ENCODE data around the gene CCNG2.

CCNG2 gene

GRCh38 chr4:77156533-77156911 is 485 bp upstream of the CCNG2 start:
- H3K4me1 Mint-ChIP-seq: peaks cover 7% of the 10 kb centered on the region
- no peak for DNase-seq (ENCODE audit: low spot score in 2 of 2)
- peak overlapping the region; percentile 96 for H3K27ac Mint-ChIP-seq
- peaks cover 51% of the 10 kb centered on the region for H3K36me3 Mint-ChIP-seq
- peak; percentile 94 for ATAC-seq
- no peaks in the 10 kb centered on the region for H3K9me3 Mint-ChIP-seq
- H3K4me3 Mint-ChIP-seq: peak overlapping the region; percentile 95

GRCh38 chr4:77157859-77158486 is 966 bp downstream of the CCNG2 start:
- peak; percentile 72 for ATAC-seq

GRCh38 chr4:77158487-77158861 is 1.5 kb downstream of the CCNG2 start:
- Mint-ChIP-seq H3K9me3 (no peaks in the 10 kb centered on the region), H3K36me3 (peaks cover 70% of the 10 kb centered on the region), H3K4me1 (peaks cover 17% of the 10 kb centered on the region), H3K4me3 (peak overlapping the region; percentile 95), H3K27ac (peak overlapping the region; percentile 96)
- no peak for ATAC-seq
- DNase-seq (ENCODE audit: low spot score in 2 of 2): no peak

More at GRCh38 chr4:77157859-77158486, 966 bp downstream of the CCNG2 start:
- DNase-seq (ENCODE audit: low spot score in 2 of 2): peak; percentile 66 to 90
- H3K36me3 Mint-ChIP-seq: peaks cover 65% of the 10 kb centered on the region
- H3K4me3 Mint-ChIP-seq: peak overlapping the region; percentile 95
- peaks cover 12% of the 10 kb centered on the region for H3K4me1 Mint-ChIP-seq
- H3K9me3 Mint-ChIP-seq: no peaks in the 10 kb centered on the region
- peak overlapping the region; percentile 96 for H3K27ac Mint-ChIP-seq

- H3K27ac Mint-ChIP-seq: no peak overlapping the region
- H3K36me3 Mint-ChIP-seq: peaks cover 83% of the 10 kb centered on the region
- no peaks in the 10 kb centered on the region for H3K9me3 Mint-ChIP-seq
- H3K4me1 Mint-ChIP-seq: peaks cover 17% of the 10 kb centered on the region
- peak overlapping the region; percentile 95 for H3K4me3 Mint-ChIP-seq
- DNase-seq (ENCODE audit: low spot score in 2 of 2) (no peak), ATAC-seq (no peak)
These were observed 2.8 kb downstream of the CCNG2 start for GRCh38 chr4:77159806-77160205.

GRCh38 chr4:77163641-77164040 is 6.6 kb downstream of the CCNG2 start:
- H3K36me3 Mint-ChIP-seq: peaks cover 99% of the 10 kb centered on the region
- no peak for DNase-seq (ENCODE audit: low spot score in 2 of 2)
- no peak for ATAC-seq
- H3K27ac Mint-ChIP-seq: no peak overlapping the region
- no peaks in the 10 kb centered on the region for H3K9me3 Mint-ChIP-seq
- H3K4me1 Mint-ChIP-seq: peaks cover 15% of the 10 kb centered on the region
- no peak overlapping the region for H3K4me3 Mint-ChIP-seq

GRCh38 chr4:77167173-77167572 is 10.2 kb downstream of the CCNG2 start:
- ATAC-seq (no peak), DNase-seq (ENCODE audit: low spot score in 2 of 2) (no peak)
- Mint-ChIP-seq H3K9me3 (no peaks in the 10 kb centered on the region), H3K4me3 (no peak overlapping the region), H3K4me1 (peaks cover 15% of the 10 kb centered on the region), H3K27ac (no peak overlapping the region), H3K36me3 (peaks cover 88% of the 10 kb centered on the region)

GRCh38 chr4:77167866-77168265 is 10.9 kb downstream of the CCNG2 start:
- Mint-ChIP-seq H3K36me3 (peaks cover 81% of the 10 kb centered on the region), H3K4me3 (no peak overlapping the region), H3K4me1 (peaks cover 11% of the 10 kb centered on the region), H3K27ac (no peak overlapping the region), H3K9me3 (no peaks in the 10 kb centered on the region)
- DNase-seq (ENCODE audit: low spot score in 2 of 2) (no peak), ATAC-seq (no peak)

GRCh38 chr4:77169481-77169880 is 12.5 kb downstream of the CCNG2 start:
- H3K4me3 Mint-ChIP-seq: no peak overlapping the region
- H3K27ac Mint-ChIP-seq: no peak overlapping the region
- DNase-seq (ENCODE audit: low spot score in 2 of 2) (no peak), ATAC-seq (no peak)
- H3K4me1 Mint-ChIP-seq: peaks cover 5% of the 10 kb centered on the region
- H3K36me3 Mint-ChIP-seq: peaks cover 65% of the 10 kb centered on the region
- no peaks in the 10 kb centered on the region for H3K9me3 Mint-ChIP-seq

GRCh38 chr4:77170926-77171325 is 13.9 kb downstream of the CCNG2 start:
- H3K4me1 Mint-ChIP-seq: peaks cover 5% of the 10 kb centered on the region
- H3K27ac Mint-ChIP-seq: no peak overlapping the region
- no peaks in the 10 kb centered on the region for H3K9me3 Mint-ChIP-seq
- no peak overlapping the region for H3K4me3 Mint-ChIP-seq
- ATAC-seq (no peak), DNase-seq (ENCODE audit: low spot score in 2 of 2) (no peak)
- peaks cover 51% of the 10 kb centered on the region for H3K36me3 Mint-ChIP-seq

GRCh38 chr4:77172336-77172735 is 15.3 kb downstream of the CCNG2 start:
- no peaks in the 10 kb centered on the region for H3K9me3 Mint-ChIP-seq
- ATAC-seq (no peak), DNase-seq (ENCODE audit: low spot score in 2 of 2) (no peak)
- peaks cover 5% of the 10 kb centered on the region for H3K4me1 Mint-ChIP-seq
- no peak overlapping the region for H3K27ac Mint-ChIP-seq
- no peak overlapping the region for H3K4me3 Mint-ChIP-seq
- peaks cover 37% of the 10 kb centered on the region for H3K36me3 Mint-ChIP-seq

- H3K9me3 Mint-ChIP-seq: no peaks in the 10 kb centered on the region
- peaks cover 16% of the 10 kb centered on the region for H3K36me3 Mint-ChIP-seq
- H3K27ac Mint-ChIP-seq: no peak overlapping the region
- H3K4me1 Mint-ChIP-seq: no peaks in the 10 kb centered on the region
- ATAC-seq: no peak
- no peak overlapping the region for H3K4me3 Mint-ChIP-seq
- no peak for DNase-seq (ENCODE audit: low spot score in 2 of 2)
These were observed 17.4 kb downstream of the CCNG2 start for GRCh38 chr4:77174426-77174825.

GRCh38 chr4:77175201-77175611 is 18.2 kb downstream of the CCNG2 start:
- Mint-ChIP-seq H3K4me3 (no peak overlapping the region), H3K9me3 (no peaks in the 10 kb centered on the region), H3K36me3 (peaks cover 9% of the 10 kb centered on the region), H3K27ac (no peak overlapping the region), H3K4me1 (no peaks in the 10 kb centered on the region)
- no peak for ATAC-seq
- DNase-seq (ENCODE audit: low spot score in 2 of 2): no peak

GRCh38 chr4:77176640-77177039 is 19.6 kb downstream of the CCNG2 start:
- ATAC-seq (no peak), DNase-seq (ENCODE audit: low spot score in 2 of 2) (no peak)
- no peak overlapping the region for H3K27ac Mint-ChIP-seq
- H3K4me3 Mint-ChIP-seq: no peak overlapping the region
- H3K4me1 Mint-ChIP-seq: no peaks in the 10 kb centered on the region
- H3K9me3 Mint-ChIP-seq: no peaks in the 10 kb centered on the region
- H3K36me3 Mint-ChIP-seq: no peaks in the 10 kb centered on the region

GRCh38 chr4:77177199-77177598 is 20.2 kb downstream of the CCNG2 start:
- ATAC-seq (no peak), DNase-seq (ENCODE audit: low spot score in 2 of 2) (no peak)
- Mint-ChIP-seq H3K27ac (no peak overlapping the region), H3K4me3 (no peak overlapping the region), H3K4me1 (no peaks in the 10 kb centered on the region), H3K36me3 (no peaks in the 10 kb centered on the region), H3K9me3 (no peaks in the 10 kb centered on the region)

- Mint-ChIP-seq H3K4me1 (no peaks in the 10 kb centered on the region), H3K36me3 (no peaks in the 10 kb centered on the region), H3K4me3 (no peak overlapping the region), H3K9me3 (no peaks in the 10 kb centered on the region), H3K27ac (no peak overlapping the region)
- ATAC-seq: no peak
- DNase-seq (ENCODE audit: low spot score in 2 of 2): no peak
These were observed 21.6 kb downstream of the CCNG2 start for GRCh38 chr4:77178560-77178959.

GRCh38 chr4:77179519-77179918 is 22.5 kb downstream of the CCNG2 start:
- no peaks in the 10 kb centered on the region for H3K9me3 Mint-ChIP-seq
- DNase-seq (ENCODE audit: low spot score in 2 of 2) (no peak), ATAC-seq (no peak)
- H3K4me3 Mint-ChIP-seq: no peak overlapping the region
- no peak overlapping the region for H3K27ac Mint-ChIP-seq
- H3K36me3 Mint-ChIP-seq: no peaks in the 10 kb centered on the region
- H3K4me1 Mint-ChIP-seq: no peaks in the 10 kb centered on the region

- no peaks in the 10 kb centered on the region for H3K4me1 Mint-ChIP-seq
- no peak overlapping the region for H3K27ac Mint-ChIP-seq
- ATAC-seq (no peak), DNase-seq (ENCODE audit: low spot score in 2 of 2) (no peak)
- no peaks in the 10 kb centered on the region for H3K36me3 Mint-ChIP-seq
- H3K4me3 Mint-ChIP-seq: no peak overlapping the region
- H3K9me3 Mint-ChIP-seq: no peaks in the 10 kb centered on the region
These were observed 24.7 kb downstream of the CCNG2 start for GRCh38 chr4:77181720-77182119.

Data from stimulated activated effector memory CD8-positive, alpha-beta T cell treated with anti-CD3 and anti-CD28 coated beads, Interleukin-12 subunit alpha, Interleukin-12 subunit beta, amount 100 ng/mL, for 72 hours (primary cell).